HepG2 (cell line): ENCODE results near the gene METTL1. TPM values are rescaled to one million over a fixed set of nuclear protein-coding genes. Genes with fewer than 3 reads are reported as not detected.
A peak's percentile ranks its signal among the peaks of the same experiment; 100 is the strongest.

ENCODE experiments used
- CCDC6 ChIP-seq: sonication (generic); formaldehyde crosslinking; IDR thresholded peaks from 2 replicates; pipeline ENCODE4 v1.8.1; 2022; ENCODE audit warnings: mild to moderate bottlenecking, missing genetic modification reagents, moderate library complexity
- EP300 ChIP-seq, 3 experiments: sonication (generic) in 1 of 3; formaldehyde crosslinking in 1 of 3; IDR thresholded peaks; 2 replicates each; pipeline versions ENCODE4 v1.5.1 to v1.6.1; 2011 to 2020; ENCODE audit warnings: low read depth in 2 of 3, low read length in 2 of 3, borderline replicate concordance in 1 of 3, improper control_type of control experiment in 1 of 3, mild to moderate bottlenecking in 1 of 3, missing genetic modification reagents in 1 of 3, moderate library complexity in 1 of 3
- KLF9 ChIP-seq: IDR thresholded peaks from 2 replicates; pipeline ENCODE4 v1.6.1; 2016; ENCODE audit warnings: low read depth
- MYNN ChIP-seq: sonication (generic); formaldehyde crosslinking; IDR thresholded peaks from 2 replicates; pipeline ENCODE4 v1.4.0; 2020; ENCODE audit warnings: mild to moderate bottlenecking, low read depth, missing genetic modification reagents
- NFYC ChIP-seq: IDR thresholded peaks from 2 replicates; pipeline ENCODE4 v1.6.1; 2016; ENCODE audit warnings: missing genetic modification reagents, missing compliant biosample characterization
- POLR2G ChIP-seq: fragments of 200-400 bp; formaldehyde crosslinking; IDR thresholded peaks from 2 replicates; pipeline ENCODE4 v1.6.1; 2018; ENCODE audit warnings: mild to moderate bottlenecking, low read depth, low read length, moderate library complexity
- PTBP1 ChIP-seq: fragments of 200-400 bp; formaldehyde crosslinking; IDR thresholded peaks from 2 replicates; pipeline ENCODE4 v1.6.1; 2018; ENCODE audit warnings: low read length, low read depth; ENCODE audit not compliant: poor library complexity, severe bottlenecking
- RBFOX2 ChIP-seq: fragments of 200-400 bp; formaldehyde crosslinking; IDR thresholded peaks from 2 replicates; pipeline ENCODE4 v1.6.1; 2017; ENCODE audit warnings: low read depth, mild to moderate bottlenecking, low read length
- SETDB1 ChIP-seq: sonication (generic); formaldehyde crosslinking; IDR thresholded peaks from 2 replicates; pipeline ENCODE4 v1.5.1; 2020; ENCODE audit warnings: missing genetic modification reagents, mild to moderate bottlenecking, borderline replicate concordance
- U2AF2 ChIP-seq: fragments of 200-400 bp; formaldehyde crosslinking; IDR thresholded peaks from 2 replicates; pipeline ENCODE4 v1.6.1; 2017; ENCODE audit warnings: low read depth, mild to moderate bottlenecking, low read length
- ZFP37 ChIP-seq: sonication (generic); formaldehyde crosslinking; IDR thresholded peaks from 2 replicates; pipeline ENCODE4 v1.4.0; 2020; ENCODE audit warnings: missing genetic modification reagents, borderline replicate concordance
- ZNF317 ChIP-seq: sonication (generic); formaldehyde crosslinking; IDR thresholded peaks from 2 replicates; pipeline ENCODE4 v1.5.0; 2020; ENCODE audit warnings: mild to moderate bottlenecking, missing genetic modification reagents
- ZNF598 ChIP-seq: sonication (generic); formaldehyde crosslinking; IDR thresholded peaks from 2 replicates; pipeline ENCODE4 v1.5.1; 2020; ENCODE audit warnings: mild to moderate bottlenecking, missing genetic modification reagents, borderline replicate concordance
- ZNF878 ChIP-seq: sonication (generic); formaldehyde crosslinking; IDR thresholded peaks from 2 replicates; pipeline ENCODE4 v1.8.1; 2023; ENCODE audit warnings: mild to moderate bottlenecking, missing genetic modification reagents, moderate library complexity
- polyA plus RNA-seq, 8 experiments: library from polyadenylated mRNA; depleted of rRNA in 3 of 8; stranded (reverse) in 7 of 8; unstranded in 1 of 8; fragments of >200 nt; fragmentation: Illumina TruSeq in 4 of 8; extraction: Trizol in 4 of 8; gene quantifications; 2 replicates each; pipeline versions ENCODE4 v1.2.1 to v1.2.3, GENCODE V29; 2011 to 2016; ENCODE audit warnings: low read depth in 4 of 8, missing spikeins in 1 of 8, mixed read lengths in 1 of 8; ENCODE audit not compliant: insufficient read depth in 1 of 8
- total RNA-seq, 5 experiments: library from RNA; depleted of rRNA; stranded (reverse); fragments of >200 nt; fragmentation: Illumina TruSeq; extraction: Trizol; gene quantifications; 2 replicates each; pipeline ENCODE4 v1.2.3, GENCODE V29; 2016; ENCODE audit warnings: low read depth in 1 of 5
- TF ChIP-seq, protein P1 (sequence below): sonication (generic); formaldehyde crosslinking; IDR thresholded peaks from 2 replicates; pipeline ENCODE4 v1.4.0; 2020; ENCODE audit warnings: missing genetic modification reagents
- TF ChIP-seq, protein P2 (sequence below): sonication (generic); formaldehyde crosslinking; conservative IDR thresholded peaks from 2 replicates; pipeline ENCODE4 v1.4.0; 2020; ENCODE audit warnings: missing genetic modification reagents
- TF ChIP-seq, protein P3 (sequence below): sonication (generic); formaldehyde crosslinking; IDR thresholded peaks from 2 replicates; pipeline ENCODE4 v1.4.0; 2020; ENCODE audit warnings: mild to moderate bottlenecking, missing genetic modification reagents

METTL1 gene
- total and polyA plus RNA-seq, 2 of the 13 experiments (the other 11 are each of a cell fraction or from before 2014, with no cell fraction given), result 34.7 to 36.9 TPM

DNA sequence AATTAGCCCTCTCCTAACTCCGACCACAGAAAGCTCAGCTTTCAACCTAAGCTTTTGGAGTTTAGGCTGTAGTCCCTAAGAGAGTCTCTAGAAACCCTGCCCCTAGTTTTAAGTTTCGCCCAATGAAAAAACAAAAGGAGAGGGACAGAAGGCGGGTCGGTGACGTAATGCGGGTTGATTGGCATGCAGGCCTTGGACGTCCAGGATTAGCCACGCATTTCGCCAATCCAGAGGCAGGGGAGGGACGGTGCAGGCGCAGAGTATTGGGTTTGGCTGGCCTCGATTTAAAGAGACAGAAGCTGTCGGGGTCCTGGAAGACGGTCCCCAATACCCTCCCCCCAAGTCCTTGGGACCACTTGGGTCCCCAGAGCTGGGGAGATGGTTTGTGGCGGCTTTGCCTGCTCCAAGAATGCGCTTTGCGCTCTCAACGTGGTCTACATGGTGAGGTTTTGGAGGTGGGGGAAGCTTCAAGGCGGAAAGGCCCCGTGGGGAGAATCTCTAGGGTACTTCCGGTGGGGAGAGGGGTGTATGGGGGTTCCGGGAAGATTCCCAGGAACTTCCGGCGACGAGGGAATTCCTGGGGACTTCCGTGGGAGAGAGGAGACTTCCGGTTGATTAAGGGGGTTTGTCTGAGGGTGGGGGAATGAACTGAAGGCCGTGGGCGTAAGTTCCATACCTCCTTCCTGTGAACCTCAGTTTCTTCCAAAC, 27.0 kb downstream of the METTL1 start, which contains the start of gene TSPAN31 (continued):
- TF ChIP-seq, protein P1, sequence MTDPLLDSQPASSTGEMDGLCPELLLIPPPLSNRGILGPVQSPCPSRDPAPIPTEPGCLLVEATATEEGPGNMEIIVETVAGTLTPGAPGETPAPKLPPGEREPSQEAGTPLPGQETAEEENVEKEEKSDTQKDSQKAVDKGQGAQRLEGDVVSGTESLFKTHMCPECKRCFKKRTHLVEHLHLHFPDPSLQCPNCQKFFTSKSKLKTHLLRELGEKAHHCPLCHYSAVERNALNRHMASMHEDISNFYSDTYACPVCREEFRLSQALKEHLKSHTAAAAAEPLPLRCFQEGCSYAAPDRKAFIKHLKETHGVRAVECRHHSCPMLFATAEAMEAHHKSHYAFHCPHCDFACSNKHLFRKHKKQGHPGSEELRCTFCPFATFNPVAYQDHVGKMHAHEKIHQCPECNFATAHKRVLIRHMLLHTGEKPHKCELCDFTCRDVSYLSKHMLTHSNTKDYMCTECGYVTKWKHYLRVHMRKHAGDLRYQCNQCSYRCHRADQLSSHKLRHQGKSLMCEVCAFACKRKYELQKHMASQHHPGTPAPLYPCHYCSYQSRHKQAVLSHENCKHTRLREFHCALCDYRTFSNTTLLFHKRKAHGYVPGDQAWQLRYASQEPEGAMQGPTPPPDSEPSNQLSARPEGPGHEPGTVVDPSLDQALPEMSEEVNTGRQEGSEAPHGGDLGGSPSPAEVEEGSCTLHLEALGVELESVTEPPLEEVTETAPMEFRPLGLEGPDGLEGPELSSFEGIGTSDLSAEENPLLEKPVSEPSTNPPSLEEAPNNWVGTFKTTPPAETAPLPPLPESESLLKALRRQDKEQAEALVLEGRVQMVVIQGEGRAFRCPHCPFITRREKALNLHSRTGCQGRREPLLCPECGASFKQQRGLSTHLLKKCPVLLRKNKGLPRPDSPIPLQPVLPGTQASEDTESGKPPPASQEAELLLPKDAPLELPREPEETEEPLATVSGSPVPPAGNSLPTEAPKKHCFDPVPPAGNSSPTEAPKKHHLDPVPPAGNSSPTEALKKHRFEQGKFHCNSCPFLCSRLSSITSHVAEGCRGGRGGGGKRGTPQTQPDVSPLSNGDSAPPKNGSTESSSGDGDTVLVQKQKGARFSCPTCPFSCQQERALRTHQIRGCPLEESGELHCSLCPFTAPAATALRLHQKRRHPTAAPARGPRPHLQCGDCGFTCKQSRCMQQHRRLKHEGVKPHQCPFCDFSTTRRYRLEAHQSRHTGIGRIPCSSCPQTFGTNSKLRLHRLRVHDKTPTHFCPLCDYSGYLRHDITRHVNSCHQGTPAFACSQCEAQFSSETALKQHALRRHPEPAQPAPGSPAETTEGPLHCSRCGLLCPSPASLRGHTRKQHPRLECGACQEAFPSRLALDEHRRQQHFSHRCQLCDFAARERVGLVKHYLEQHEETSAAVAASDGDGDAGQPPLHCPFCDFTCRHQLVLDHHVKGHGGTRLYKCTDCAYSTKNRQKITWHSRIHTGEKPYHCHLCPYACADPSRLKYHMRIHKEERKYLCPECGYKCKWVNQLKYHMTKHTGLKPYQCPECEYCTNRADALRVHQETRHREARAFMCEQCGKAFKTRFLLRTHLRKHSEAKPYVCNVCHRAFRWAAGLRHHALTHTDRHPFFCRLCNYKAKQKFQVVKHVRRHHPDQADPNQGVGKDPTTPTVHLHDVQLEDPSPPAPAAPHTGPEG (CRISPR knock-in tag), result no peak
- TF ChIP-seq, protein P2, sequence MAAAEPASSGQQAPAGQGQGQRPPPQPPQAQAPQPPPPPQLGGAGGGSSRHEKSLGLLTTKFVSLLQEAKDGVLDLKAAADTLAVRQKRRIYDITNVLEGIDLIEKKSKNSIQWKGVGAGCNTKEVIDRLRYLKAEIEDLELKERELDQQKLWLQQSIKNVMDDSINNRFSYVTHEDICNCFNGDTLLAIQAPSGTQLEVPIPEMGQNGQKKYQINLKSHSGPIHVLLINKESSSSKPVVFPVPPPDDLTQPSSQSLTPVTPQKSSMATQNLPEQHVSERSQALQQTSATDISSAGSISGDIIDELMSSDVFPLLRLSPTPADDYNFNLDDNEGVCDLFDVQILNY, result no peak
- TF ChIP-seq RBFOX2 (peak; percentile 19; the same call in 1 of the 2 replicates), ZNF878 (CRISPR knock-in tag) (0 out of 2 replicates have a peak, but pooled peaks have one; percentile 39), PTBP1 (no peak), U2AF2 (0 out of 2 replicates have a peak, but pooled peaks have one; percentile 45), POLR2G (peak; percentile 82), ZNF317 (no peak), ZFP37 (no peak), NFYC (CRISPR knock-in tag) (peak; percentile 92), EP300 (IDR thresholded peaks at IDR 0.05; ENCODE audit: low read depth in 2 of 2, low read length in 2 of 2) (no peak), EP300 (CRISPR knock-in tag; IDR thresholded peaks at IDR 0.05; ENCODE audit: borderline replicate concordance) (no peak), CCDC6 (CRISPR knock-in tag) (no peak), ZNF598 (no peak), MYNN (CRISPR knock-in tag) (no peak), SETDB1 (CRISPR knock-in tag) (no peak), KLF9 (peak; percentile 11; the same call in 1 of the 2 replicates)
- TF ChIP-seq, protein P3, sequence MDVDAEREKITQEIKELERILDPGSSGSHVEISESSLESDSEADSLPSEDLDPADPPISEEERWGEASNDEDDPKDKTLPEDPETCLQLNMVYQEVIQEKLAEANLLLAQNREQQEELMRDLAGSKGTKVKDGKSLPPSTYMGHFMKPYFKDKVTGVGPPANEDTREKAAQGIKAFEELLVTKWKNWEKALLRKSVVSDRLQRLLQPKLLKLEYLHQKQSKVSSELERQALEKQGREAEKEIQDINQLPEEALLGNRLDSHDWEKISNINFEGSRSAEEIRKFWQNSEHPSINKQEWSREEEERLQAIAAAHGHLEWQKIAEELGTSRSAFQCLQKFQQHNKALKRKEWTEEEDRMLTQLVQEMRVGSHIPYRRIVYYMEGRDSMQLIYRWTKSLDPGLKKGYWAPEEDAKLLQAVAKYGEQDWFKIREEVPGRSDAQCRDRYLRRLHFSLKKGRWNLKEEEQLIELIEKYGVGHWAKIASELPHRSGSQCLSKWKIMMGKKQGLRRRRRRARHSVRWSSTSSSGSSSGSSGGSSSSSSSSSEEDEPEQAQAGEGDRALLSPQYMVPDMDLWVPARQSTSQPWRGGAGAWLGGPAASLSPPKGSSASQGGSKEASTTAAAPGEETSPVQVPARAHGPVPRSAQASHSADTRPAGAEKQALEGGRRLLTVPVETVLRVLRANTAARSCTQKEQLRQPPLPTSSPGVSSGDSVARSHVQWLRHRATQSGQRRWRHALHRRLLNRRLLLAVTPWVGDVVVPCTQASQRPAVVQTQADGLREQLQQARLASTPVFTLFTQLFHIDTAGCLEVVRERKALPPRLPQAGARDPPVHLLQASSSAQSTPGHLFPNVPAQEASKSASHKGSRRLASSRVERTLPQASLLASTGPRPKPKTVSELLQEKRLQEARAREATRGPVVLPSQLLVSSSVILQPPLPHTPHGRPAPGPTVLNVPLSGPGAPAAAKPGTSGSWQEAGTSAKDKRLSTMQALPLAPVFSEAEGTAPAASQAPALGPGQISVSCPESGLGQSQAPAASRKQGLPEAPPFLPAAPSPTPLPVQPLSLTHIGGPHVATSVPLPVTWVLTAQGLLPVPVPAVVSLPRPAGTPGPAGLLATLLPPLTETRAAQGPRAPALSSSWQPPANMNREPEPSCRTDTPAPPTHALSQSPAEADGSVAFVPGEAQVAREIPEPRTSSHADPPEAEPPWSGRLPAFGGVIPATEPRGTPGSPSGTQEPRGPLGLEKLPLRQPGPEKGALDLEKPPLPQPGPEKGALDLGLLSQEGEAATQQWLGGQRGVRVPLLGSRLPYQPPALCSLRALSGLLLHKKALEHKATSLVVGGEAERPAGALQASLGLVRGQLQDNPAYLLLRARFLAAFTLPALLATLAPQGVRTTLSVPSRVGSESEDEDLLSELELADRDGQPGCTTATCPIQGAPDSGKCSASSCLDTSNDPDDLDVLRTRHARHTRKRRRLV (CRISPR knock-in tag), result no peak
